H1 (cell line): ENCODE measurements around the gene LRRC15. TPM values are rescaled to one million over a fixed set of nuclear protein-coding genes. Genes with fewer than 3 reads are reported as not detected.

Source experiments
- CTCF ChIA-PET: fragments of 300-600 bp; sonication (Branson Sonifier 250); formaldehyde crosslinking; loops from one replicate; lab custom pipeline; 2021; ENCODE audit not compliant: partially characterized antibody; lab: Charles Lee
- POLR2A ChIA-PET: fragments of 300-600 bp; sonication (Branson Sonifier 250); formaldehyde crosslinking; loops from one replicate; lab custom pipeline; 2021; ENCODE audit warnings: inconsistent platforms; ENCODE audit not compliant: partially characterized antibody; lab: Charles Lee
- DNase-seq, 2 experiments: peaks; one replicate each; pipeline versions ENCODE4 v3.0.0 to v3.0.0-alpha.2; 2010 to 2022; ENCODE audit warnings: low spot score in 2 of 2, low read depth in 1 of 2, mixed read lengths in 1 of 2
- FAIRE-seq: peaks from 2 replicates; lab custom pipeline; 2011; peaks lifted over from hg19 to GRCh38; lab: Jason Lieb, UNC
- H2AFZ ChIP-seq: 2 replicates; pipeline ENCODE4 v1.8.1; 2012; ENCODE audit warnings: low read length, inconsistent platforms
- H2AK5ac ChIP-seq: 2 replicates; pipeline ENCODE4 v1.6.1; 2013; ENCODE audit warnings: low read depth, low read length
- H2BK120ac ChIP-seq: replicated peaks from 2 replicates; pipeline ENCODE3; 2013; ENCODE audit warnings: low read depth, low read length, inconsistent platforms
- H2BK12ac ChIP-seq: 2 replicates; pipeline ENCODE4 v1.6.1; 2013; ENCODE audit warnings: low read depth, low read length
- H2BK15ac ChIP-seq: 2 replicates; pipeline ENCODE4 v1.6.1; 2013; ENCODE audit warnings: low read length
- H2BK20ac ChIP-seq: 2 replicates; pipeline ENCODE4 v1.6.1; 2013; ENCODE audit warnings: low read length
- H2BK5ac ChIP-seq: 2 replicates; pipeline ENCODE4 v1.6.1; 2013; ENCODE audit warnings: low read depth, low read length
- H3K14ac ChIP-seq: 2 replicates; pipeline ENCODE4 v1.6.1; 2013; ENCODE audit warnings: inconsistent platforms; ENCODE audit not compliant: insufficient read length
- H3K18ac ChIP-seq: 2 replicates; pipeline ENCODE4 v1.6.1; 2013; ENCODE audit warnings: low read length; ENCODE audit errors: extremely low read depth
- H3K23ac ChIP-seq: 2 replicates; pipeline ENCODE4 v1.6.1; 2013; ENCODE audit warnings: inconsistent platforms; ENCODE audit not compliant: insufficient read length
- H3K23me2 ChIP-seq: 2 replicates; pipeline ENCODE4 v1.6.1; 2013; ENCODE audit warnings: low read depth, low read length
- H3K27ac ChIP-seq: 2 replicates; pipeline ENCODE4 v1.6.1; 2011; ENCODE audit warnings: low read depth, low read length, inconsistent platforms
- H3K27me3 ChIP-seq, 4 experiments: replicated peaks in 1 of 4; 1 replicate in 1 of 4; 2 replicates in 3 of 4; pipeline versions ENCODE4 v1.6.1 to v1.8.1; 2011 to 2013; ENCODE audit warnings: low read length in 3 of 4, mild to moderate bottlenecking in 3 of 4, inconsistent platforms in 2 of 4, mixed read lengths in 2 of 4, moderate library complexity in 1 of 4; ENCODE audit not compliant: control insufficient read depth in 3 of 4, insufficient read depth in 3 of 4; ENCODE audit errors: extremely low read depth in 1 of 4
- H3K36me3 ChIP-seq, 4 experiments: 2 replicates each; pipeline versions ENCODE4 v1.6.1 to v1.8.1; 2011 to 2013; ENCODE audit warnings: mild to moderate bottlenecking in 4 of 4, low read length in 3 of 4, moderate library complexity in 2 of 4, control low read depth in 1 of 4, inconsistent platforms in 1 of 4; ENCODE audit not compliant: insufficient read depth in 4 of 4, control insufficient read depth in 2 of 4
- H3K4ac ChIP-seq: replicated peaks from 2 replicates; pipeline ENCODE3; 2013; ENCODE audit warnings: low read length, low read depth, mixed read lengths, inconsistent platforms; ENCODE audit not compliant: insufficient read length
- H3K4me1 ChIP-seq, 4 experiments: replicated peaks in 1 of 4; 1 replicate in 1 of 4; 2 replicates in 3 of 4; pipeline versions ENCODE4 v1.6.1 to v1.8.1; 2011 to 2013; ENCODE audit warnings: low read length in 3 of 4, inconsistent platforms in 2 of 4, mixed read lengths in 1 of 4; ENCODE audit not compliant: insufficient read depth in 4 of 4, control insufficient read depth in 3 of 4
- H3K4me2 ChIP-seq, 2 experiments: 2 replicates each; pipeline versions ENCODE4 v1.6.1 to v1.8.1; 2011 to 2013; ENCODE audit warnings: low read depth in 2 of 2, low read length in 2 of 2, control low read depth in 1 of 2, inconsistent platforms in 1 of 2, mild to moderate bottlenecking in 1 of 2; ENCODE audit not compliant: insufficient read depth in 1 of 2
- H3K4me3 ChIP-seq, 4 experiments: fragments of 200-600, 300-600 bp in 1 of 4; sonication (generic), shearing (Covaris generic), sonication (Bioruptor Twin) in 1 of 4; 2 replicates each; pipeline versions ENCODE4 v1.5.1 to v1.8.1; 2011 to 2016; ENCODE audit warnings: low read length in 4 of 4, low read depth in 3 of 4, control low read depth in 2 of 4, inconsistent platforms in 2 of 4, mild to moderate bottlenecking in 2 of 4, mixed read lengths in 1 of 4, moderate library complexity in 1 of 4; ENCODE audit not compliant: insufficient read depth in 2 of 4; ENCODE audit errors: extremely low read depth in 1 of 4
- H3K56ac ChIP-seq: replicated peaks from 2 replicates; pipeline ENCODE3; 2013; ENCODE audit warnings: low read depth, mild to moderate bottlenecking, mixed read lengths, low read length, inconsistent platforms; ENCODE audit not compliant: insufficient read length
- H3K79me1 ChIP-seq: 2 replicates; pipeline ENCODE4 v1.6.1; 2013; ENCODE audit warnings: low read depth, low read length, control low read depth
- H3K79me2 ChIP-seq, 2 experiments: 2 replicates each; pipeline versions ENCODE4 v1.6.1 to v1.8.1; 2012 to 2013; ENCODE audit warnings: low read length in 2 of 2, mild to moderate bottlenecking in 2 of 2, inconsistent platforms in 1 of 2; ENCODE audit not compliant: insufficient read depth in 2 of 2, control insufficient read depth in 1 of 2
- H3K9ac ChIP-seq, 4 experiments: replicated peaks in 1 of 4; 1 replicate in 1 of 4; 2 replicates in 3 of 4; pipeline versions ENCODE4 v1.6.1 to v1.8.1; 2011 to 2013; ENCODE audit warnings: low read depth in 3 of 4, low read length in 3 of 4, control low read depth in 2 of 4, mild to moderate bottlenecking in 2 of 4, moderate library complexity in 2 of 4, inconsistent platforms in 1 of 4; ENCODE audit errors: extremely low read depth in 1 of 4
- H3K9me3 ChIP-seq, 2 experiments: 2 replicates each; pipeline versions ENCODE4 v1.6.1 to v1.8.1; 2012 to 2013; ENCODE audit warnings: mild to moderate bottlenecking in 2 of 2, moderate library complexity in 2 of 2, control low read depth in 1 of 2, inconsistent platforms in 1 of 2, low read depth in 1 of 2, low read length in 1 of 2, mixed read lengths in 1 of 2; ENCODE audit not compliant: insufficient read depth in 2 of 2
- H4K20me1 ChIP-seq, 2 experiments: replicated peaks in 1 of 2; 2 replicates each; pipeline versions ENCODE3 to v1.8.1; 2011 to 2013; ENCODE audit warnings: inconsistent platforms in 2 of 2, low read length in 2 of 2, mild to moderate bottlenecking in 1 of 2; ENCODE audit not compliant: insufficient read depth in 2 of 2, control insufficient read depth in 1 of 2
- H4K5ac ChIP-seq: 2 replicates; pipeline ENCODE4 v1.6.1; 2013; ENCODE audit warnings: low read length, low read depth, mixed read lengths, inconsistent platforms; ENCODE audit not compliant: insufficient read length
- H4K8ac ChIP-seq: 2 replicates; pipeline ENCODE4 v1.8.0; 2013; ENCODE audit warnings: mild to moderate bottlenecking, moderate library complexity, low read length, inconsistent platforms; ENCODE audit not compliant: insufficient read depth; ENCODE audit errors: extremely low read depth
- H4K91ac ChIP-seq: replicated peaks from 2 replicates; pipeline ENCODE3; 2013; ENCODE audit warnings: low read length, mixed read lengths, inconsistent platforms; ENCODE audit not compliant: insufficient read length
- BCL11A ChIP-seq, 2 experiments: IDR thresholded peaks; one replicate each; pipeline ENCODE4 v1.6.1; 2011; ENCODE audit warnings: low read depth in 2 of 2, low read length in 2 of 2, mild to moderate bottlenecking in 2 of 2
- EZH2 ChIP-seq: fragments of 200-600 bp; sonication (generic); IDR thresholded peaks from 2 replicates; pipeline ENCODE4 v1.7.1; 2012; ENCODE audit warnings: low read depth, mild to moderate bottlenecking, moderate library complexity, low read length, inconsistent platforms; ENCODE audit not compliant: severe bottlenecking
- KDM1A ChIP-seq: fragments of 200-600, 300-600 bp; sonication (generic); IDR thresholded peaks from 2 replicates; pipeline ENCODE4 v1.7.1; 2016; ENCODE audit warnings: mild to moderate bottlenecking, low read length, borderline replicate concordance
- NRF1 ChIP-seq: IDR thresholded peaks from 2 replicates; pipeline ENCODE4 v1.6.1; 2011; ENCODE audit warnings: mild to moderate bottlenecking, low read depth, low read length, improper control_type of control experiment
- POLR2A ChIP-seq, 2 experiments: IDR thresholded peaks; 1 replicate in 1 of 2; 2 replicates in 1 of 2; pipeline ENCODE4 v1.6.1; 2011; ENCODE audit warnings: low read depth in 2 of 2, low read length in 2 of 2, mild to moderate bottlenecking in 2 of 2; ENCODE audit errors: control extremely low read depth in 1 of 2
- POLR2AphosphoS5 ChIP-seq: IDR thresholded peaks from 2 replicates; pipeline ENCODE4 v1.6.1; 2011; ENCODE audit warnings: low read depth, low read length
- TBP ChIP-seq: IDR thresholded peaks from 2 replicates; pipeline ENCODE4 v1.6.1; 2011; ENCODE audit warnings: low read depth, low read length, improper control_type of control experiment
- TCF12 ChIP-seq: IDR thresholded peaks from 2 replicates; pipeline ENCODE4 v1.6.1; 2011; ENCODE audit warnings: low read depth, mild to moderate bottlenecking, low read length
- TEAD4 ChIP-seq: IDR thresholded peaks from 2 replicates; pipeline ENCODE4 v1.6.1; 2012; ENCODE audit warnings: low read depth, low read length, inconsistent platforms, mixed read lengths
- USF2 ChIP-seq: IDR thresholded peaks from 2 replicates; pipeline ENCODE4 v1.6.1; 2011; ENCODE audit warnings: low read length, improper control_type of control experiment
- YY1 ChIP-seq: IDR thresholded peaks from 2 replicates; pipeline ENCODE4 v1.6.1; 2011; ENCODE audit warnings: low read depth, mild to moderate bottlenecking, low read length
- WGBS, 2 experiments: shearing (Covaris generic) in 1 of 2; methylation state at CpG; one replicate each; pipeline versions ENCODE4 v1.1.6 to v1.1.7; 2013 to 2015; ENCODE audit warnings: low lambda C conversion rate in 2 of 2, mixed read lengths in 2 of 2, inconsistent platforms in 1 of 2, low coverage in 1 of 2, missing lambda C conversion rate in 1 of 2; ENCODE audit not compliant: insufficient replicate concordance in 2 of 2, insufficient coverage in 1 of 2, insufficient read length in 1 of 2; ENCODE audit errors: extremely low coverage in 1 of 2, missing lambda C conversion rate in 1 of 2; 5-methylcytosine and 5-hydroxymethylcytosine counted together
- polyA plus RNA-seq, 7 experiments: library from polyadenylated mRNA; depleted of rRNA in 3 of 7; stranded (reverse) in 5 of 7; unstranded in 2 of 7; fragments of >200 nt in 5 of 7; fragments of 200-250 nt in 2 of 7; gene quantifications; 1 replicate in 5 of 7; 2 replicates in 1 of 7; 4 replicates in 1 of 7; pipeline versions ENCODE4 v1.2.1 to v1.2.3, GENCODE V29; 2011 to 2013; ENCODE audit warnings: missing spikeins in 2 of 7, mixed read lengths in 2 of 7
- total RNA-seq: library from RNA; stranded (reverse); fragmentation: NEBNext Ultra II Directional; extraction: Animal tissue kit (Norgen Biotek cat#: 25700); gene quantifications from 2 replicates; pipeline ENCODE4 v1.2.1, GENCODE V29; 2021
- TF ChIP-seq, protein P1 (sequence below): IDR thresholded peaks from 2 replicates; pipeline ENCODE4 v1.6.1; 2011; ENCODE audit warnings: low read depth, mild to moderate bottlenecking, low read length; ENCODE audit not compliant: insufficient read depth

Gene LRRC15
- total and polyA plus RNA-seq, 2 of the 8 experiments (the other 6 are each of a cell fraction or from before 2014, with no cell fraction given): 0.15 to 0.37 TPM

DNA sequence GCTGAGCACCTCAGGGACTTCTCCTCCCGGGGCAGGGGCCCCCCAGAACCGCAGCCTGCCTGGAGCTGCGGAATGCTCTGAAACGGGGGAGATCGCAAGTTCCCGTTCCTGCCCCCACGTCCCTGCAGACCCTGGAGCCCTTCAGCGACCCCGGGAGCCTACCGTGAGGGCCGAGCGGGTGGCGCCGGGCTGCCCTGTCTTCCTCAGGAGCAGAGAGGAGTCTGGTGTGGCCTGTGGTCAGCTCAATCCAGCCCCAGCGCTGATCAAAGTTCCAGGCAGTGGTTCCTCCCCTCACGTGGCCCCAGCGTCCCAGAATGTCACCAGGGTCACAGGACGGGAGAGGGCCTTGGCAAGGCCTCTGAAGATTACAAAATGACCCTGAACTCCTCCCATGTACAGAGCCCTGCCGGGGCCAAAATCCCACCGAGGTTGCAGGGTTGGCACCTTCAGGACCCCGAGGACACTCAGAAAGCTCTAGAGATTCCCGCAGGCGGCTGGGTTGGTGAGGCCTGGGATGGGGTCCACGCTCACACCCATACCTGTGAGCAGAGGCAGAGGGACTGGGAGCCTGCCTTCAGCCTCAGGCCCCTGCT is 18.4 kb downstream of the LRRC15 start, which contains the start of gene CPN2:
CPN2 (minus strand) TSS at position 249 of the 593 bp plus-strand sequence. CDS start 8,626 bp downstream, outside the sequence.
- H3K9ac ChIP-seq: no peak within 1 kb of the TSS
- no peak within 1 kb of the TSS for H3K4me2 ChIP-seq
- H4K91ac ChIP-seq: no peak within 1 kb of the TSS
- no peak within 1 kb of the TSS; the same call in 1 of the 2 replicates for H3K18ac ChIP-seq
- H3K14ac ChIP-seq: no peak within 1 kb of the TSS
- H3K4me1 ChIP-seq: peaks cover 0 to 3% (median 0%) of the 10 kb centered on the region in 4 experiments; a peak in 1 of 7 replicates
- ChIA-PET POLR2A (no interaction called here), CTCF (interaction anchor here (1.1 to 3.7 kb wide), 11 partner anchors 9 to 60 kb away, joined by 3 to 36 read pairs (median 6); partner anchors contain the start of gene GP5)
- H3K9me3 ChIP-seq: no peaks in the 10 kb centered on the region
- H2AK5ac ChIP-seq: peak within 1 kb of the TSS; percentile 87
- peak within 1 kb of the TSS; percentile 76; the same call in 1 of the 2 replicates for H2BK5ac ChIP-seq
- no peaks in the 10 kb centered on the region for H3K27me3 ChIP-seq
- no peak within 1 kb of the TSS for H3K27ac ChIP-seq
- no peak for FAIRE-seq
- H4K20me1 ChIP-seq: peaks cover 0 to 5% of the 10 kb centered on the region in 2 experiments
- no peaks in the 10 kb centered on the region for H3K36me3 ChIP-seq
- no peak within 1 kb of the TSS for H3K23ac ChIP-seq
- H3K79me1 ChIP-seq: no peaks in the 10 kb centered on the region
- H2BK12ac ChIP-seq: peak within 1 kb of the TSS; percentile 90; the same call in 1 of the 2 replicates
- no peak within 1 kb of the TSS; the same call in 1 of the 2 replicates for H2AFZ ChIP-seq
- H2BK15ac ChIP-seq: peak within 1 kb of the TSS; percentile 72
- H4K8ac ChIP-seq: peak within 1 kb of the TSS; percentile 22; the same call in 1 of the 2 replicates
- H2BK120ac ChIP-seq: no peak within 1 kb of the TSS
- H3K23me2 ChIP-seq: peaks cover 10% of the 10 kb centered on the region; the same call in 1 of the 2 replicates
- 0 out of 2 replicates have a peak within 1 kb of the TSS, but pooled peaks have one; percentile 48 for H2BK20ac ChIP-seq
- no peak within 1 kb of the TSS for H3K4ac ChIP-seq
- H3K56ac ChIP-seq: no peak within 1 kb of the TSS
- no peak within 1 kb of the TSS for H4K5ac ChIP-seq
- no peak within 1 kb of the TSS for H3K4me3 ChIP-seq
- DNase-seq: no peak
- no peaks in the 10 kb centered on the region for H3K79me2 ChIP-seq
- 90% methylated on average over 20 of the region's 24 CpGs; no CpG with 5 or more reads in 1 of the 2 experiments for WGBS, 2 experiments
- TF ChIP-seq POLR2AphosphoS5: no peak
- no peak for TF ChIP-seq TEAD4
- TF ChIP-seq BCL11A (IDR thresholded peaks at IDR 0.05; ENCODE audit: low read depth in 2 of 2, low read length in 2 of 2): no peak
- TF ChIP-seq TCF12: no peak
- no peak for TF ChIP-seq POLR2A (IDR thresholded peaks at IDR 0.05; ENCODE audit: control extremely low read depth in 1 of 2, low read depth in 2 of 2, low read length in 2 of 2)
- TF ChIP-seq YY1: no peak
- TF ChIP-seq KDM1A: no peak
- no peak for TF ChIP-seq TBP
- TF ChIP-seq USF2: no peak
- TF ChIP-seq NRF1: no peak
- TF ChIP-seq, protein P1, sequence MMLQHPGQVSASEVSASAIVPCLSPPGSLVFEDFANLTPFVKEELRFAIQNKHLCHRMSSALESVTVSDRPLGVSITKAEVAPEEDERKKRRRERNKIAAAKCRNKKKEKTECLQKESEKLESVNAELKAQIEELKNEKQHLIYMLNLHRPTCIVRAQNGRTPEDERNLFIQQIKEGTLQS: no peak
- no peak for TF ChIP-seq EZH2
